GM19240 (cell line): ENCODE data around the gene NPEPL1.

Experiments used
- DNase-seq: peaks from one replicate; pipeline ENCODE4 v3.0.0; 2011; ENCODE audit warnings: low spot score; ENCODE audit not compliant: insufficient read length

NPEPL1 gene

GRCh38 chr20:58700121-58700821 lies 7.7 kb downstream of the NPEPL1 start:
- DNase-seq, result no peak

- no peak for DNase-seq
Measured at GRCh38 chr20:58700823-58701222, 8.2 kb downstream of the NPEPL1 start.

GRCh38 chr20:58701431-58702160 lies 9.0 kb downstream of the NPEPL1 start:
- no peak for DNase-seq

- DNase-seq, result no peak
Measured at GRCh38 chr20:58702161-58702510, 9.5 kb downstream of the NPEPL1 start.

GRCh38 chr20:58702859-58703648 lies 10.5 kb downstream of the NPEPL1 start:
- no peak for DNase-seq

GRCh38 chr20:58703765-58704371 lies 11.3 kb downstream of the NPEPL1 start:
- no peak for DNase-seq

GRCh38 chr20:58705208-58705926 lies 12.8 kb downstream of the NPEPL1 start:
- no peak for DNase-seq

GRCh38 chr20:58706150-58706892 lies 13.7 kb downstream of the NPEPL1 start:
- no peak for DNase-seq

- DNase-seq, result no peak
Measured at GRCh38 chr20:58706975-58707681, 14.5 kb downstream of the NPEPL1 start.

- DNase-seq, result no peak
Measured at GRCh38 chr20:58707770-58708169, 15.2 kb downstream of the NPEPL1 start.

GRCh38 chr20:58708246-58708931 lies 15.8 kb downstream of the NPEPL1 start:
- no peak for DNase-seq

GRCh38 chr20:58709013-58709702 lies 16.6 kb downstream of the NPEPL1 start:
- no peak for DNase-seq

GRCh38 chr20:58709703-58710039 lies 17.1 kb downstream of the NPEPL1 start:
- DNase-seq, result no peak

GRCh38 chr20:58710481-58711265 lies 18.1 kb downstream of the NPEPL1 start:
- DNase-seq, result no peak

GRCh38 chr20:58711266-58712051 lies 18.9 kb downstream of the NPEPL1 start:
- no peak for DNase-seq

GRCh38 chr20:58712151-58712791 lies 19.7 kb downstream of the NPEPL1 start:
- no peak for DNase-seq
